Ureter (tissue), 1 donor: Measurements from ENCODE around the gene TLE3. TPM values are rescaled to one million over a fixed set of nuclear protein-coding genes. Genes with fewer than 3 reads are reported as not detected.

Experiments
- DNase-seq: peaks from one replicate; pipeline ENCODE4 v3.0.0-alpha.2; 2020; ENCODE audit warnings: low spot score
- total RNA-seq: library from RNA; stranded (reverse); gene quantifications from one replicate; pipeline ENCODE4 v1.2.4, GENCODE V29; 2023
- donor health status: DM: yes; HTN: yes; CAD: no.

TLE3 gene
- total RNA-seq, 1 donor from 2014 or later = 37.8 TPM

GRCh38 chr15:70031261-70031660, 66.5 kb downstream of the TLE3 start:
- no peak for DNase-seq

- DNase-seq = no peak
These were observed 66.9 kb downstream of the TLE3 start for GRCh38 chr15:70030851-70031250.

- no peak for DNase-seq
These were observed 68.4 kb downstream of the TLE3 start for GRCh38 chr15:70029297-70029701.

GRCh38 chr15:70027518-70027917, 70.2 kb downstream of the TLE3 start:
- no peak for DNase-seq

- DNase-seq = no peak
These were observed 70.7 kb downstream of the TLE3 start for GRCh38 chr15:70026991-70027390.

- DNase-seq = no peak
These were observed 72.1 kb downstream of the TLE3 start for GRCh38 chr15:70025413-70026296.

GRCh38 chr15:70024521-70024920, 73.2 kb downstream of the TLE3 start:
- DNase-seq = no peak

GRCh38 chr15:70023769-70024491, 73.8 kb downstream of the TLE3 start:
- peak; percentile 62 for DNase-seq

GRCh38 chr15:70023064-70023768, 74.5 kb downstream of the TLE3 start:
- no peak for DNase-seq

GRCh38 chr15:70020229-70020628, 77.5 kb downstream of the TLE3 start:
- no peak for DNase-seq

GRCh38 chr15:70018646-70019600, 78.8 kb downstream of the TLE3 start:
- DNase-seq = no peak

GRCh38 chr15:70017801-70018200, 79.9 kb downstream of the TLE3 start:
- DNase-seq = no peak

GRCh38 chr15:70017025-70017424, 80.7 kb downstream of the TLE3 start:
- no peak for DNase-seq

- no peak for DNase-seq
These were observed 81.2 kb downstream of the TLE3 start for GRCh38 chr15:70016511-70016994.

GRCh38 chr15:70014860-70015490, 82.7 kb downstream of the TLE3 start:
- no peak for DNase-seq

- no peak for DNase-seq
These were observed 83.4 kb downstream of the TLE3 start for GRCh38 chr15:70014331-70014730.

- DNase-seq = no peak
These were observed 83.9 kb downstream of the TLE3 start for GRCh38 chr15:70013656-70014313.

GRCh38 chr15:70012895-70013294, 84.8 kb downstream of the TLE3 start:
- no peak for DNase-seq

GRCh38 chr15:70008697-70009290, 88.9 kb downstream of the TLE3 start:
- no peak for DNase-seq
